ENCODE data around the gene NPEPL1.

The NPEPL1 gene

GRCh38 chr20:58698741-58699622 lies 6.4 kb downstream of the NPEPL1 start:
- no peak for TF ChIP-seq CTCF (IDR thresholded peaks at IDR 0.05; ENCODE audit: low read depth, low read length, missing control alignments)
- DNase-seq (ENCODE audit: low read depth): no peak
- no peak overlapping the region for H3K4me3 ChIP-seq (ENCODE audit: low read depth, low read length)

- no peak overlapping the region for H3K4me3 ChIP-seq (ENCODE audit: low read depth, low read length)
- no peak for TF ChIP-seq CTCF (IDR thresholded peaks at IDR 0.05; ENCODE audit: low read depth, low read length, missing control alignments)
- no peak for DNase-seq (ENCODE audit: low read depth)
Measured at GRCh38 chr20:58699623-58700107, 7.1 kb downstream of the NPEPL1 start.

- DNase-seq (ENCODE audit: low read depth): no peak
- no peak for TF ChIP-seq CTCF (IDR thresholded peaks at IDR 0.05; ENCODE audit: low read depth, low read length, missing control alignments)
- no peak overlapping the region for H3K4me3 ChIP-seq (ENCODE audit: low read depth, low read length)
Measured at GRCh38 chr20:58700121-58700821, 7.7 kb downstream of the NPEPL1 start.

- no peak for DNase-seq (ENCODE audit: low read depth)
- no peak overlapping the region for H3K4me3 ChIP-seq (ENCODE audit: low read depth, low read length)
- no peak for TF ChIP-seq CTCF (IDR thresholded peaks at IDR 0.05; ENCODE audit: low read depth, low read length, missing control alignments)
Measured at GRCh38 chr20:58700823-58701222, 8.2 kb downstream of the NPEPL1 start.

GRCh38 chr20:58701431-58702160 lies 9.0 kb downstream of the NPEPL1 start:
- no peak for DNase-seq (ENCODE audit: low read depth)
- no peak for TF ChIP-seq CTCF (IDR thresholded peaks at IDR 0.05; ENCODE audit: low read depth, low read length, missing control alignments)
- H3K4me3 ChIP-seq (ENCODE audit: low read depth, low read length): no peak overlapping the region

GRCh38 chr20:58702161-58702510 lies 9.5 kb downstream of the NPEPL1 start:
- no peak for TF ChIP-seq CTCF (IDR thresholded peaks at IDR 0.05; ENCODE audit: low read depth, low read length, missing control alignments)
- DNase-seq (ENCODE audit: low read depth): no peak

More at GRCh38 chr20:58702161-58702510, 9.5 kb downstream of the NPEPL1 start:
- no peak overlapping the region for H3K4me3 ChIP-seq (ENCODE audit: low read depth, low read length)

All from GM12864 (cell line).